Measurements from ENCODE around the gene ZBTB7C.

GRCh38 chr18:48133671-48134251, 275.4 kb downstream of the ZBTB7C start:
- TF ChIP-seq RAD21 (IDR thresholded peaks at IDR 0.05) = no peak
- no peak for TF ChIP-seq ATF3 (IDR thresholded peaks at IDR 0.05)
- no peak for TF ChIP-seq EGR1 (IDR thresholded peaks at IDR 0.05; ENCODE audit: low read depth in 2 of 2)
- no peak for TF ChIP-seq MAX (IDR thresholded peaks at IDR 0.05)
- no peak for TF ChIP-seq CTCF (IDR thresholded peaks at IDR 0.05; ENCODE audit: low read depth, low read length, missing input control)
- no peak for TF ChIP-seq REST (IDR thresholded peaks at IDR 0.05)
- no peak for TF ChIP-seq TAF1 (conservative IDR thresholded peaks at IDR 0.05)
- no peak for TF ChIP-seq GABPA (IDR thresholded peaks at IDR 0.05 in 1 of 2, conservative IDR thresholded peaks at IDR 0.05 in 1 of 2)
- TF ChIP-seq YY1 (IDR thresholded peaks at IDR 0.05) = no peak
- TF ChIP-seq JUND (IDR thresholded peaks at IDR 0.05) = no peak
- TF ChIP-seq ZBTB33 (IDR thresholded peaks at IDR 0.05) = no peak
- TF ChIP-seq RXRA (IDR thresholded peaks at IDR 0.05) = no peak
- TF ChIP-seq FOXA2 (IDR thresholded peaks at IDR 0.05) = no peak
- TF ChIP-seq HNF4G (IDR thresholded peaks at IDR 0.05) = no peak

All from liver (tissue), 3 donors.